ENCODE results near the gene RCBTB2. TPM values are rescaled to one million over a fixed set of nuclear protein-coding genes. Genes with fewer than 3 reads are reported as not detected.

The RCBTB2 gene
- total RNA-seq, 2 experiments from 2014 or later = 6.1 to 6.5 TPM

GRCh38 chr13:48542138-48542537, 9.3 kb upstream of the RCBTB2 start:
- H3K27me3 Mint-ChIP-seq = no peaks in the 10 kb centered on the region
- no peaks in the 10 kb centered on the region for H3K4me1 ChIP-seq (ENCODE audit: insufficient read depth, low read length)
- POLR2A ChIA-PET = interaction anchor here (1.5 to 3.1 kb wide), 2 partner anchors 9 to 19 kb away, joined by 3 to 20 read pairs; partner anchors contain the start of gene RCBTB2
- H3K27ac ChIP-seq (ENCODE audit: low read depth in 1 of 2, low read length in 2 of 2) = no peak overlapping the region
- no peaks in the 10 kb centered on the region for H3K9me3 ChIP-seq (ENCODE audit: control insufficient read depth in 1 of 2, insufficient read depth in 1 of 2, low read length in 2 of 2)
- H3K36me3 Mint-ChIP-seq (ENCODE audit: low read depth) = no peaks in the 10 kb centered on the region
- DNase-seq = no peak
- H3K27ac Mint-ChIP-seq = no peak overlapping the region
- intact Hi-C loops (cut with DNase I, micrococcal nuclease) = no loop called here
- H3K4me1 Mint-ChIP-seq (ENCODE audit: low read depth) = no peaks in the 10 kb centered on the region
- H3K4me3 ChIP-seq (ENCODE audit: low read length) = no peak overlapping the region
- no peaks in the 10 kb centered on the region for H3K9me3 Mint-ChIP-seq
- no peaks in the 10 kb centered on the region for H3K27me3 ChIP-seq (ENCODE audit: control insufficient read depth in 1 of 2, insufficient read depth in 2 of 2, low read length in 2 of 2)
- no peak overlapping the region for H3K4me3 Mint-ChIP-seq
- CTCF ChIA-PET = no interaction called here
- no peak for ATAC-seq (ENCODE audit: poor library complexity)
- no peak for TF ChIP-seq CTCF (IDR thresholded peaks at IDR 0.05)
- no peaks in the 10 kb centered on the region for H3K36me3 ChIP-seq (ENCODE audit: insufficient read depth, low read length)

GRCh38 chr13:48539550-48539949, 6.7 kb upstream of the RCBTB2 start:
- no peak overlapping the region for H3K4me3 Mint-ChIP-seq
- no peaks in the 10 kb centered on the region for H3K36me3 Mint-ChIP-seq (ENCODE audit: low read depth)
- no peaks in the 10 kb centered on the region for H3K4me1 ChIP-seq (ENCODE audit: insufficient read depth, low read length)
- TF ChIP-seq CTCF (IDR thresholded peaks at IDR 0.05) = no peak
- no peak overlapping the region for H3K27ac ChIP-seq (ENCODE audit: low read depth in 1 of 2, low read length in 2 of 2)
- no peak overlapping the region for H3K4me3 ChIP-seq (ENCODE audit: low read length)
- no peaks in the 10 kb centered on the region for H3K4me1 Mint-ChIP-seq (ENCODE audit: low read depth)
- no peaks in the 10 kb centered on the region for H3K27me3 Mint-ChIP-seq
- intact Hi-C loops (cut with DNase I, micrococcal nuclease) = no loop called here
- POLR2A ChIA-PET = no interaction called here
- CTCF ChIA-PET = no interaction called here
- no peak overlapping the region for H3K27ac Mint-ChIP-seq
- H3K9me3 Mint-ChIP-seq = peaks cover 3% of the 10 kb centered on the region
- ATAC-seq (ENCODE audit: poor library complexity) (no peak), DNase-seq (no peak)
- H3K9me3 ChIP-seq (ENCODE audit: control insufficient read depth in 1 of 2, insufficient read depth in 1 of 2, low read length in 2 of 2) = no peaks in the 10 kb centered on the region
- no peaks in the 10 kb centered on the region for H3K27me3 ChIP-seq (ENCODE audit: control insufficient read depth in 1 of 2, insufficient read depth in 2 of 2, low read length in 2 of 2)
- H3K36me3 ChIP-seq (ENCODE audit: insufficient read depth, low read length) = no peaks in the 10 kb centered on the region

- H3K27me3 ChIP-seq (ENCODE audit: control insufficient read depth in 1 of 2, insufficient read depth in 2 of 2, low read length in 2 of 2) = no peaks in the 10 kb centered on the region
- Mint-ChIP-seq H3K4me3 (no peak overlapping the region), H3K9me3 (peaks cover 3% of the 10 kb centered on the region), H3K36me3 (ENCODE audit: low read depth) (peaks cover 5% of the 10 kb centered on the region), H3K27ac (no peak overlapping the region), H3K27me3 (no peaks in the 10 kb centered on the region), H3K4me1 (ENCODE audit: low read depth) (peaks cover 13% of the 10 kb centered on the region)
- intact Hi-C loops (cut with DNase I, micrococcal nuclease) = no loop called here
- ChIA-PET POLR2A (no interaction called here), CTCF (no interaction called here)
- H3K9me3 ChIP-seq (ENCODE audit: control insufficient read depth in 1 of 2, insufficient read depth in 1 of 2, low read length in 2 of 2) = no peaks in the 10 kb centered on the region
- no peaks in the 10 kb centered on the region for H3K36me3 ChIP-seq (ENCODE audit: insufficient read depth, low read length)
- TF ChIP-seq CTCF (IDR thresholded peaks at IDR 0.05) = no peak
- H3K4me1 ChIP-seq (ENCODE audit: insufficient read depth, low read length) = peaks cover 26% of the 10 kb centered on the region
- ATAC-seq (ENCODE audit: poor library complexity) (no peak), DNase-seq (no peak)
- H3K4me3 ChIP-seq (ENCODE audit: low read length) = no peak overlapping the region
- H3K27ac ChIP-seq (ENCODE audit: low read depth in 1 of 2, low read length in 2 of 2) = no peak overlapping the region
Observed at GRCh38 chr13:48536621-48537250, 3.9 kb upstream of the RCBTB2 start.
